UCSD-AML1 (cell line): ENCODE results near the gene CALB2.
A peak's percentile ranks its signal among the peaks of the same experiment; 100 is the strongest.

Experiments
- DNase-seq: peaks from one replicate; lab custom pipeline; 2025; ENCODE audit not compliant: unreplicated experiment; lab: John Stamatoyannopoulos, UW

The CALB2 gene

GRCh38 chr16:71384073-71384724 lies 25.7 kb downstream of the CALB2 start:
- DNase-seq = no peak

DNA sequence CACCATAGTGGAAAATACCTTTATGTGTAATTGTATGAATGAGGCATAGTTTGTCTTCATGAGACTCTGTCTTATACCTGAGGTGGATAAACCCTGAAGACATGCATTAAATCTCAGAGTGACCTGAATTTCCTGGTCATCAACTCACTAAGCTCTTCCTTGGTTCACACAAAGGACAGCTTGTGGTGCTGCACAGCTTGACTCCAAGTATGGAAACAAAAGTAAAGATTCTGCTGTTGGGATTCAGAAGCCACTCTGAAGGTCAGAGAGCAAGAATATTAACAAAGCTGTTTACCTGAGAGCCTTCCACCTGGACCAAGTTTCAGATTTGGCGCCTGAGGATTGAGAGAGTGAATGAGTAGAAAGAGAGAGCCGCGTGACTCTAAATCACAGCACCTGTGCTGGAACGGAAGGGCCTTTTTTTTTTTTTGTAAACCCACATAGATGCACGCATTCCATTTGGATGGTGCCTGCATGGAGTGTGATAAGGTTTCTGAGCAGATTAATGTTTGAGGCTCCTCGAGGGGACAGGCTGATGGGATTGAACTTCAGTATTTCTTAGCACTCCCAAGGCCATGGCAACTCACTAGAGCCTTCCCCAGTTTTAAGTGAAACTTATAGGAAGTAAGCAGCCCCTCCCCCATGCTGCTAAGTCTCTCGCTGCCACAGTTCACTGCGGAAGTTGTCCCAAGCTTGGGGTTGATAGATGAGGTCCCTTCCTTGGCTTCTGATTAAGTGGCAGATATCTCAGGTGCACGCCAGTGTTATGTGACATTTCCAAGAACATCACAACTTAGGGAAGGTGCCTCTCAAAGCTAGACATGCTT lies 28.7 kb downstream of the CALB2 start:
- DNase-seq = no peak

- no peak for DNase-seq
Measured at GRCh38 chr16:71389330-71389729, 30.8 kb downstream of the CALB2 start.

- no peak for DNase-seq
Measured at GRCh38 chr16:71396594-71396993, 38.1 kb downstream of the CALB2 start.

DNA sequence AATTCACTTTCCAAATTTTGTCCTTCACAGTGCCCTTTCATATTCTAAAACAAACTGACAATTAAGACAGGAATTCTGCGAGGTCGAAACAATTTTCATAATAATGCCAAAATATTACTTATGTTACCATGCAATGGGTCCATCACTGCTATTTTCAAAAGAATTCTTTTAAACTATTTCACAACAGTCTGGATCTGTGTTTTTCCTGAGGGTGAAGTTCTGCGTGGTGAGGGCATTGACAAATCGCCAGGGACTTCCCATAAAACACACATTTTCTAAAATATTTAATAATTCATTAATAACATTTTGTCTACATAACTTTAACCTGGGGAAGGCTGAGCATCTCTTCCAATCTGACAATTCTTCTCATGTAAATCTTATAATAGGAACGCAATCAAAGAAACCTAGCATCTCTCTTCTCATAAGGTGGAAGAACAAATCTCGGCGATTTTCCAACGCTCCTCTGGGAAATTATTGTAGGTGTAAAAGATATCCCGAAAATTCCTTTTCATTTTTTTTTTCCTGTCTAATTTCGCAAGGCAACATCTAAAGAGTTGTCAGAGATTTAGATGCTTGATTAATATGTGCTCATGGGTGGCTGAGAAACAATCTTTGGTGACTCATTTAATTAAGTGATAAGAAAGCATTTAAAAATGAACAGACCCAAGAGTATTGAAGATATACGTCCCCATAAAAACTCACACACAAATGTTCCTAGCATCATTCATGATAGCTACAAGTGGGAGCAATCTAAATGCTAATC lies 41.5 kb downstream of the CALB2 start:
- DNase-seq = no peak

DNA sequence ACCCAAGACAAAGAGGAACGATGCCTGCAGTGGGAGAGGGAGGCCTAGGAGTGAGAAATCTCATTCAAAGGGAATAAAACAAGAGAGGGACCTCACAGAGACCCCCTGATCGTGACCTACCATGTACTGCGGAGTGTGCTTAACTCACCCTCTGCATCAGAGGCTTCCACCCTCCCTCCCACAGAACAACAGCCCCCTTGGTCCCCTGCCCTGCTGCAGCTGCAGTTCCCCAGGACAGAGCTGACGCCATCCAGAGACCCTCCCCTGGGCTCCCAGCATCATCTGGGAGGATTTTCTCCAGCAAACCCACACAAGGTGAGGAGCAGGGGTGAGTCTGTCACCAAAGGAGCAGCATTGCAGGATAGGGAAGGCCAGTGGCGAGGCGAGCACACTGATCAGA lies 43.5 kb downstream of the CALB2 start:
- DNase-seq = no peak

DNA sequence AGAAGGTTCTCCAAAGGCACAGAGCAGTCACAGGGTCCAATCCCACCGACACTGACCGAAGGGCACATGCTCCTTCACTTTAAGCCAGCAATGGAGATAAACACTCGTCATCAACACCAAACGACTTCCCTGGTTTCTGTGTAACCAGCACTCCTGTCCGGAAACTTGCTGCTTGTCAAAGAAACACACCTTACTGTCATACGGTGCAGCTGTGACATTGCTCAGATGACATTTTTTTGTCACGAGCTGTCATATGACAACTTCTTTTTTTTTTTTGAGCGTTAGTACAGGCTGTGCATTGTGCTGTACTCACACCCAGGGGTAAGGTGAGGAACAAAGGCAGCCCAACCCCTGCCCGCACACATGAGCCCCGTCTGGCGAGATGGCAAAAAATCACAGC lies 44.2 kb downstream of the CALB2 start:
- no peak for DNase-seq

GRCh38 chr16:71404364-71404763 lies 45.8 kb downstream of the CALB2 start:
- no peak for DNase-seq

- no peak for DNase-seq
Measured at GRCh38 chr16:71406316-71406715, 47.8 kb downstream of the CALB2 start.

DNA sequence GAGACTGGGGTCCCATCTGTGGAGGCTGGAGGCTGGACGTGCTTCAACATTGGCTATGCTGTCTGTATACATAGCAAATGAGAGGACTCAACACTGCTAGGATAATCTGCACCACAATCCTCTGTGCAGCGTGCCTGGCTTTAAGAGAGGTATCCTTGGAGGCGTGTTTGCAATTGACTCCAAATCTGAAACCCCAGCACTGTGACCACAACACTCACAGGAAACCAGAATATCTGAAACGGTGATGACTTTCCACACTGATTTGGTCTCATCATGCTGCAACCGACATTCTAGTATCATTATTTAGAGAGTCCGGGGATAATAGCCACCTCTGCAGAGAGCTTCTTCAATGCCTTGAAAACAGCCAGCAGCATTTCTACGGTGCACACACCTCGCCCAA lies 48.2 kb downstream of the CALB2 start:
- no peak for DNase-seq

- no peak for DNase-seq
Measured at GRCh38 chr16:71407731-71408130, 49.2 kb downstream of the CALB2 start.

- DNase-seq = no peak
Measured at GRCh38 chr16:71408536-71408935, 50.0 kb downstream of the CALB2 start.

- DNase-seq = no peak
Measured at GRCh38 chr16:71409011-71409775, 50.7 kb downstream of the CALB2 start.

DNA sequence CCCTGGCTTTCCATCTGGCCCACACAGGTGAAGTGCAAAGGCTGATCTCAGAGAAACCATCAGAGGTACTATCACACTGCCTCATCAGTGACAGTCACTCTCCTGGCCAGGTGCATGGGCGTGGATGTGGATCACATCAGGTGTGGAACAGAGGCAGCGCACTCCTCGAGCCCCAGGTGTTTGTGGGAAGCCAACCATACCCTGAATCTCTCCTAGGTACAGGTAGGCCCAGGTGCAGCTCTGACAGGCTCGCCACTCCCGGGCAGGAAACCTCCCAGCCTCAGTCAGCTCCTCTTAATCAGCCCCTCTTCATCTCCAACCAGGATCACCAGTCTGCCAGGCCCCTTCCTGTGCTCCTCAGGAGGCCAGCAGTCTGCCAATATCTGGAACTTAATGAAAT lies 51.6 kb downstream of the CALB2 start:
- no peak for DNase-seq

GRCh38 chr16:71412270-71413160 lies 54.0 kb downstream of the CALB2 start:
- peak; percentile 64 for DNase-seq

GRCh38 chr16:71413341-71413740 lies 54.8 kb downstream of the CALB2 start:
- DNase-seq = no peak

DNA sequence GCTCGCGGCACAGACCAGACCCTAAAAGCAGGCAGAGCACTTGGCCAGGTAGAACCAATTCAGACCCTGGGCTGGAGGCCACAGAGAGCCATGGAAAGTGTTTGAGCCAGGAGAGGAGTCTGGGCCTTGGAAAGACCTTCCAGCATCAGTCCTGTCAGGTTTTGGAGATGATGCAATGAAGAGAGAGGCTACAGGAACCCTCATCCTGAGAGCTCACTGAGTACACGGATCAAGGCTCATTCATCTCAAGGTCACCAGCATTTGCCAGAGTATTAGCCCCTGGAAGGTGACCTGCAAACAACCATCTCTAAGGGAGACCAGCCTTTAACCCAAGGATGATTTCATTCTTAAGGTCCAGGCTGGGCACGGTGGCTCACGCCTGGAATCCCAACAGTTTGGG lies 55.5 kb downstream of the CALB2 start:
- no peak for DNase-seq

DNA sequence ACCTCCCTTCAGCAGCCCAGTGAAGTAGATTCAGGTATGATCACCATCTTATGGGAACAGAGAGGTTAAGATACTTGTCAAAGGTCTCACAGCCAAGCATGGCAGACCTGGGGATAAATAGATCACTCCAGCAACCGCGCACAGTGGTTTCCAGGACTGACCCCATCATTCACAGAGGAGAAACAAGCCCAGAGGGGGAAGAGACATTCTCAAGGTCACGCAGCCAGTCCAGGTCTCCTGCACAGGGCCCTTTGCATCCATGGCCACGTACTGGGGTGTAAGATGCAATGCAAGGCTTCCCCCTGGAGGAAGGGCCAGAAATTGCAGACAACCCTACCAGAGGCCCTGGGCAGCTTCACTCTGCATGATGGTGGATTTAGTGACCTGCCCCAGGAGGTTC lies 63.4 kb downstream of the CALB2 start:
- DNase-seq = peak; percentile 34

DNA sequence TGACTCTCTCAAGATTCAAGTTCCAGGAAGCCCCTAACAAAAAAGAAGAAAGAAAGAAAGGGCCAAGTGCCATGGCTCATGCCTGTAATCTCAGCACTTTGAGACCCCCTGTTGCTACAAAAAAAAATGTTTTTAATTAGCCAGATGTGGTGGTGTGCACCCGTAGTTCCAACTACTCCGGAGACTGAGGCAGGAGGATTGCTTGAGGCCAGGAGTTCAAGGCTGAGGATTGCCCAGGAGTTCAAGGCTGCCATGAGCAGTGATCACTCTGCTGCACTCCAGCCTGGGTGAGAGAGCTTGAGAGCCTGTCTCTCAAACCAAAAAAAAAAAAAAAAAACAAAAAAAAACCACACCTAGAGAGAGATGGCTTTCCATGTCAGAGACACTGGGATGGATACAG lies 64.5 kb downstream of the CALB2 start:
- DNase-seq = no peak

DNA sequence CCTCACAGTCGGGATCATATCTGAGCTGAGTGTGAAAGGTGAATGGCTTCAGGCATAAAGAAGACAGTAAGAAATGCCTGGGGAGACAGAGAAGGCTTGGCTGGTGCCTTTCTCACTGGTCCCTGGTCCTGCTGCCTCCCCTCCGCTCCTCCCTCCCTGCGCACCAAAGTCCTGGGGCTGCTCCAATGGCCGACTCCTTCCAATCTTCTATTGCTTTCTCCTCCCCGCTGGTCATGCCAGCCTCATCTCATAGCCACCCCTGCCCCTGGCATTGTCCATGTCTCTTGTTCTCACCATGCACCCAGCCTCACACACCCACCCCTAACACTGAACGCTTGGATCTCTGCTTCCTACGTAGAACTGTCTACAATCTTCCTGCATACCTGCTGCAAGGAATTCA lies 65.3 kb downstream of the CALB2 start:
- no peak for DNase-seq
